CD8-positive, alpha-beta memory T cell (primary cell): ENCODE data around the gene TMCO1. TPM values are rescaled to one million over a fixed set of nuclear protein-coding genes. Genes with fewer than 3 reads are reported as not detected.

ENCODE experiments used
- CTCF ChIA-PET: fragments of 350-600 bp; sonication (Branson Sonifier 250); formaldehyde crosslinking; loops from one replicate; lab custom pipeline; 2021; ENCODE audit warnings: antibody characterized with exemption; lab: Charles Lee
- POLR2A ChIA-PET: fragments of 350-600 bp; sonication (Branson Sonifier 250); formaldehyde crosslinking; loops from one replicate; lab custom pipeline; 2021; ENCODE audit warnings: antibody characterized with exemption; lab: Charles Lee
- DNase-seq, 5 donors: peaks; one replicate each; pipeline versions ENCODE4 v3.0.0 to v3.0.0-alpha.2; 2020 to 2022; ENCODE audit warnings: mixed read lengths in 1 of 5
- H3K27ac ChIP-seq: one replicate; pipeline ENCODE4 v1.7.0; 2013; ENCODE audit warnings: low read depth, mild to moderate bottlenecking, low read length, moderate library complexity
- H3K27me3 ChIP-seq: 2 replicates; pipeline ENCODE4 v1.7.0; 2013; ENCODE audit warnings: low read length, mild to moderate bottlenecking; ENCODE audit not compliant: insufficient read depth, poor library complexity, severe bottlenecking
- H3K36me3 ChIP-seq: 2 replicates; pipeline ENCODE4 v1.7.0; 2013; ENCODE audit warnings: mild to moderate bottlenecking, low read length, moderate library complexity; ENCODE audit not compliant: insufficient read depth
- H3K4me1 ChIP-seq: 2 replicates; pipeline ENCODE4 v1.7.0; 2013; ENCODE audit warnings: mild to moderate bottlenecking, low read length, moderate library complexity; ENCODE audit not compliant: insufficient read depth
- H3K4me3 ChIP-seq: 2 replicates; pipeline ENCODE4 v1.7.0; 2013; ENCODE audit warnings: mild to moderate bottlenecking, low read length
- H3K9me3 ChIP-seq: 2 replicates; pipeline ENCODE4 v1.7.0; 2013; ENCODE audit warnings: mild to moderate bottlenecking, low read length
- H3K27ac Mint-ChIP-seq, 8 donors: one replicate each; pipeline ENCODE4 v1.8.0; 2020 to 2021; ENCODE audit warnings: mixed read lengths in 8 of 8, mild to moderate bottlenecking in 6 of 8, inconsistent platforms in 3 of 8, moderate library complexity in 3 of 8
- H3K27me3 Mint-ChIP-seq, 2 donors: one replicate each; pipeline ENCODE4 v1.8.0; 2020 to 2021; ENCODE audit warnings: mixed read lengths in 2 of 2, mild to moderate bottlenecking in 1 of 2, moderate library complexity in 1 of 2
- H3K36me3 Mint-ChIP-seq, 3 donors: one replicate each; pipeline ENCODE4 v1.8.0; 2020 to 2021; ENCODE audit warnings: mixed read lengths in 3 of 3, inconsistent platforms in 1 of 3, mild to moderate bottlenecking in 1 of 3
- H3K4me1 Mint-ChIP-seq, 3 donors: one replicate each; pipeline ENCODE4 v1.8.0; 2020 to 2021; ENCODE audit warnings: mixed read lengths in 3 of 3, inconsistent platforms in 1 of 3, mild to moderate bottlenecking in 1 of 3
- H3K4me3 Mint-ChIP-seq, 7 donors: one replicate each; pipeline ENCODE4 v1.8.0; 2020 to 2021; ENCODE audit warnings: mixed read lengths in 7 of 7, mild to moderate bottlenecking in 6 of 7, moderate library complexity in 4 of 7, inconsistent platforms in 2 of 7
- H3K9me3 Mint-ChIP-seq, 5 donors: one replicate each; pipeline ENCODE4 v1.8.0; 2020 to 2022; ENCODE audit warnings: mixed read lengths in 5 of 5, mild to moderate bottlenecking in 3 of 5, moderate library complexity in 2 of 5, inconsistent platforms in 1 of 5
- polyA plus RNA-seq: library from polyadenylated mRNA; unstranded; fragments of 300-500 nt; fragmentation: Illumina TruSeq; gene quantifications from one replicate; pipeline ENCODE4 v1.2.3, GENCODE V29; 2021
- total RNA-seq, 2 experiments: library from RNA; stranded (reverse); gene quantifications; one replicate each; pipeline ENCODE4 v1.2.3, GENCODE V29; 2021

The TMCO1 gene
- total and polyA plus RNA-seq, 3 experiments from 2014 or later: 102 to 148 (median 112) TPM

- peak within 1 kb of the TSS; percentile 77 for H3K27ac ChIP-seq
- peaks cover 0 to 3% of the 10 kb centered on the region in 2 donors for H3K27me3 Mint-ChIP-seq
- CTCF ChIA-PET: interaction anchor here (0.8 to 1.6 kb wide), 9 partner anchors 14 to 217 kb away, joined by 3 to 7 read pairs (median 3); partner anchors contain the start of gene MGST3
These were observed 70.5 kb downstream of the TMCO1 start, which contains the start of gene ALDH9A1 for GRCh38 chr1:165697881-165698760. Gene ALDH9A1 (minus strand): TSS chr1:165698562. CDS start chr1:165698558, 4 bp downstream.

GRCh38 chr1:165697491-165697880 is 71.2 kb downstream of the TMCO1 start:
- POLR2A ChIA-PET: interaction anchor here (1.6 kb wide), 2 partner anchors 67 to 72 kb away, joined by 10 to 13 read pairs; partner anchors contain the start of genes MGST3 and TMCO1

More at GRCh38 chr1:165697881-165698760, 70.5 kb downstream of the TMCO1 start, which contains the start of gene ALDH9A1:
- no peaks in the 10 kb centered on the region for H3K36me3 ChIP-seq
- Mint-ChIP-seq H3K36me3 (peaks cover 0 to 24% (median 1%) of the 10 kb centered on the region in 3 donors), H3K9me3 (no peaks in the 10 kb centered on the region), H3K4me1 (peaks cover 31 to 46% (median 37%) of the 10 kb centered on the region in 3 donors), H3K27ac (peak within 1 kb of the TSS; percentile 83 to 100 (median 98)), H3K4me3 (peak within 1 kb of the TSS; percentile 92 to 100 (median 96))
- peak within 1 kb of the TSS; percentile 78 for H3K4me3 ChIP-seq
- H3K4me1 ChIP-seq: peaks cover 23% of the 10 kb centered on the region
- no peaks in the 10 kb centered on the region for H3K9me3 ChIP-seq
- H3K27me3 ChIP-seq: no peaks in the 10 kb centered on the region
- peak; percentile 82 to 88 (median 87) for DNase-seq
- POLR2A ChIA-PET: interaction anchor here (0.5 to 1.6 kb wide), 5 partner anchors 67 to 172 kb away, joined by 3 to 13 read pairs (median 5); partner anchors contain the start of genes MGST3, TMCO1 and UCK2

GRCh38 chr1:165696625-165697100 is 72.0 kb downstream of the TMCO1 start:
- POLR2A ChIA-PET: no interaction called here
- no peak overlapping the region for H3K27ac ChIP-seq
- no peaks in the 10 kb centered on the region for H3K9me3 Mint-ChIP-seq

More at GRCh38 chr1:165697491-165697880, 71.2 kb downstream of the TMCO1 start:
- Mint-ChIP-seq H3K4me3 (peak overlapping the region; percentile 92 to 100 (median 96)), H3K27me3 (peaks cover 0 to 3% of the 10 kb centered on the region in 2 donors), H3K4me1 (peaks cover 31 to 48% (median 40%) of the 10 kb centered on the region in 3 donors), H3K9me3 (no peaks in the 10 kb centered on the region), H3K27ac (peak overlapping the region; percentile 47 to 100 (median 98)), H3K36me3 (peaks cover 0 to 28% (median 1%) of the 10 kb centered on the region in 3 donors)
- Histone ChIP-seq H3K4me1 (peaks cover 23% of the 10 kb centered on the region), H3K27me3 (no peaks in the 10 kb centered on the region), H3K27ac (peak overlapping the region; percentile 77), H3K9me3 (no peaks in the 10 kb centered on the region), H3K4me3 (peak overlapping the region; percentile 78), H3K36me3 (no peaks in the 10 kb centered on the region)
- CTCF ChIA-PET: interaction anchor here (0.8 to 1.6 kb wide), 7 partner anchors 14 to 217 kb away, joined by 3 to 7 read pairs (median 3); no protein-coding TSS in a partner anchor
- DNase-seq: no peak

GRCh38 chr1:165695031-165695430 is 73.6 kb downstream of the TMCO1 start:
- Histone ChIP-seq H3K9me3 (no peaks in the 10 kb centered on the region), H3K27me3 (no peaks in the 10 kb centered on the region), H3K4me3 (no peak overlapping the region), H3K27ac (no peak overlapping the region), H3K36me3 (no peaks in the 10 kb centered on the region), H3K4me1 (peaks cover 23% of the 10 kb centered on the region)
- no peak for DNase-seq
- ChIA-PET POLR2A (interaction anchor here (0.7 kb wide), 1 partner anchor 63 kb away, joined by 13 read pairs; no protein-coding TSS in a partner anchor), CTCF (no interaction called here)
- Mint-ChIP-seq H3K27me3 (no peaks in the 10 kb centered on the region), H3K9me3 (no peaks in the 10 kb centered on the region), H3K4me1 (peaks cover 43 to 69% (median 57%) of the 10 kb centered on the region in 3 donors), H3K27ac (peak overlapping the region in 2 of 8 donors; percentile 14 to 24), H3K4me3 (peak overlapping the region in 2 of 7 donors; percentile 22 to 51), H3K36me3 (peaks cover 0 to 47% (median 3%) of the 10 kb centered on the region in 3 donors)

More at GRCh38 chr1:165696625-165697100, 72.0 kb downstream of the TMCO1 start:
- Mint-ChIP-seq H3K36me3 (peaks cover 0 to 36% (median 1%) of the 10 kb centered on the region in 3 donors), H3K4me1 (peaks cover 35 to 56% (median 48%) of the 10 kb centered on the region in 3 donors), H3K27ac (peak overlapping the region; percentile 21 to 96 (median 54)), H3K4me3 (peak overlapping the region; percentile 84 to 100 (median 94)), H3K27me3 (peaks cover 0 to 3% of the 10 kb centered on the region in 2 donors)
- no peaks in the 10 kb centered on the region for H3K27me3 ChIP-seq
- H3K4me1 ChIP-seq: peaks cover 23% of the 10 kb centered on the region
- H3K36me3 ChIP-seq: no peaks in the 10 kb centered on the region
- H3K4me3 ChIP-seq: peak overlapping the region; percentile 78
- CTCF ChIA-PET: interaction anchor here (1.4 kb wide), 1 partner anchor 217 kb away, joined by 3 read pairs; no protein-coding TSS in a partner anchor
- DNase-seq: no peak
- no peaks in the 10 kb centered on the region for H3K9me3 ChIP-seq

GRCh38 chr1:165688046-165688445 is 80.6 kb downstream of the TMCO1 start:
- Histone ChIP-seq H3K4me3 (no peak overlapping the region), H3K27me3 (no peaks in the 10 kb centered on the region), H3K9me3 (no peaks in the 10 kb centered on the region), H3K4me1 (peaks cover 17% of the 10 kb centered on the region), H3K27ac (no peak overlapping the region), H3K36me3 (peaks cover 6% of the 10 kb centered on the region)
- POLR2A ChIA-PET: no interaction called here
- Mint-ChIP-seq H3K27me3 (no peaks in the 10 kb centered on the region), H3K4me3 (no peak overlapping the region), H3K27ac (no peak overlapping the region), H3K4me1 (peaks cover 55 to 76% (median 70%) of the 10 kb centered on the region in 3 donors), H3K36me3 (peaks cover 4 to 70% (median 18%) of the 10 kb centered on the region in 3 donors), H3K9me3 (no peaks in the 10 kb centered on the region)
- no peak for DNase-seq
- CTCF ChIA-PET: no interaction called here

- Mint-ChIP-seq H3K27me3 (no peaks in the 10 kb centered on the region), H3K36me3 (peaks cover 9 to 72% (median 24%) of the 10 kb centered on the region in 3 donors), H3K27ac (peak overlapping the region; percentile 27 to 88 (median 70)), H3K9me3 (no peaks in the 10 kb centered on the region), H3K4me3 (peak overlapping the region in 5 of 7 donors; percentile 19 to 87 (median 38)), H3K4me1 (peaks cover 54 to 69% (median 69%) of the 10 kb centered on the region in 3 donors)
- peaks cover 17% of the 10 kb centered on the region for H3K4me1 ChIP-seq
- H3K36me3 ChIP-seq: peaks cover 16% of the 10 kb centered on the region
- no peak overlapping the region for H3K27ac ChIP-seq
- ChIA-PET CTCF (no interaction called here), POLR2A (no interaction called here)
- H3K27me3 ChIP-seq: no peaks in the 10 kb centered on the region
- no peak for DNase-seq
- H3K4me3 ChIP-seq: no peak overlapping the region
- H3K9me3 ChIP-seq: no peaks in the 10 kb centered on the region
These were observed 81.7 kb downstream of the TMCO1 start for GRCh38 chr1:165686971-165687433.

GRCh38 chr1:165686121-165686970 is 82.3 kb downstream of the TMCO1 start:
- peak overlapping the region in 5 of 7 donors; percentile 19 to 87 (median 38) for H3K4me3 Mint-ChIP-seq
- ChIA-PET CTCF (interaction anchor here (0.7 to 1.3 kb wide), 2 partner anchors 12 to 42 kb away, joined by 3 read pairs; no protein-coding TSS in a partner anchor), POLR2A (no interaction called here)
- no peaks in the 10 kb centered on the region for H3K9me3 Mint-ChIP-seq
- no peak overlapping the region for H3K4me3 ChIP-seq
- H3K4me1 Mint-ChIP-seq: peaks cover 49 to 62% (median 62%) of the 10 kb centered on the region in 3 donors
- H3K36me3 ChIP-seq: peaks cover 20% of the 10 kb centered on the region
- no peak overlapping the region for H3K27ac ChIP-seq
- peaks cover 11 to 71% (median 24%) of the 10 kb centered on the region in 3 donors for H3K36me3 Mint-ChIP-seq
- H3K27me3 Mint-ChIP-seq: no peaks in the 10 kb centered on the region
- H3K4me1 ChIP-seq: peaks cover 17% of the 10 kb centered on the region
- no peaks in the 10 kb centered on the region for H3K9me3 ChIP-seq
- no peaks in the 10 kb centered on the region for H3K27me3 ChIP-seq
- no peak for DNase-seq
- peak overlapping the region; percentile 27 to 84 (median 70) for H3K27ac Mint-ChIP-seq
